ENCODE measurements around the gene ZBTB45. TPM values are rescaled to one million over a fixed set of nuclear protein-coding genes. Genes with fewer than 3 reads are reported as not detected.

ZBTB45 gene
- total and polyA plus RNA-seq, 2 experiments from 2014 or later, result 5.4 to 21.6 TPM

DNA sequence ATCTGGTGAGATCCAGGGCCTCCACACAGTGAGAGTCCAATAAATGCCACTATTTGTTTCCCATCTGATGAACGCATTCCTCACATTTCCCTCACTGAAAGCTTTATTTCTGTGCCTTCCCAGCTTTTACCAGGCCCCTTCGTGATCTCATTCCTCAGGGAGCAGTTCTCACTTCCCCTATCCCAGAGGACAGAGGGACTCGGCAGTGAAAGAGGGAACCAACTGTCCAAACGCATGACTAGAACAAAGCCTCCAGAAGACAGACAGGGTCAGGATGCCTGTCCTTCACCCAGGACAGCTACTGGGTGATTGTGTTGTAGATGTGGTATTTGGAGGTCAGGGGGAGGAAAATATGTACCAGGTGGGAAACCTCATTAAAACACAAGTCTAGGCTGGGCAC is 2.0 kb upstream of the ZBTB45 start:
- Histone ChIP-seq H3K79me2 (peaks cover 22% of the 10 kb centered on the region), H3K27ac (peak overlapping the region; percentile 99), H3K4me3 (no peak overlapping the region), H3K9me3 (ENCODE audit: low read depth) (no peaks in the 10 kb centered on the region), H3K36me3 (replicated peaks; ENCODE audit: insufficient read depth, low read depth) (no peaks in the 10 kb centered on the region), H3K4me2 (peak overlapping the region; percentile 25), H3K9me2 (replicated peaks; ENCODE audit: insufficient read depth) (no peaks in the 10 kb centered on the region), H3K27me3 (no peaks in the 10 kb centered on the region), H2AFZ (peak overlapping the region; percentile 7), H3K4me1 (ENCODE audit: insufficient read depth) (peaks cover 18% of the 10 kb centered on the region), H4K20me1 (ENCODE audit: insufficient read depth, poor library complexity, severe bottlenecking) (peaks cover 5% of the 10 kb centered on the region)
- DNase-seq (ENCODE audit: low spot score), result no peak
- WGBS (ENCODE audit: low lambda C conversion rate, missing lambda C conversion rate), result 69% methylated on average over 4 of the region's 4 CpGs
- TF ChIP-seq EZH2phosphoT487 (IDR thresholded peaks at IDR 0.05; ENCODE audit: low read depth, severe bottlenecking, unreplicated experiment) (no peak), EZH2 (IDR thresholded peaks at IDR 0.05; ENCODE audit: borderline replicate concordance) (no peak)
- TF ChIP-seq, protein P1, sequence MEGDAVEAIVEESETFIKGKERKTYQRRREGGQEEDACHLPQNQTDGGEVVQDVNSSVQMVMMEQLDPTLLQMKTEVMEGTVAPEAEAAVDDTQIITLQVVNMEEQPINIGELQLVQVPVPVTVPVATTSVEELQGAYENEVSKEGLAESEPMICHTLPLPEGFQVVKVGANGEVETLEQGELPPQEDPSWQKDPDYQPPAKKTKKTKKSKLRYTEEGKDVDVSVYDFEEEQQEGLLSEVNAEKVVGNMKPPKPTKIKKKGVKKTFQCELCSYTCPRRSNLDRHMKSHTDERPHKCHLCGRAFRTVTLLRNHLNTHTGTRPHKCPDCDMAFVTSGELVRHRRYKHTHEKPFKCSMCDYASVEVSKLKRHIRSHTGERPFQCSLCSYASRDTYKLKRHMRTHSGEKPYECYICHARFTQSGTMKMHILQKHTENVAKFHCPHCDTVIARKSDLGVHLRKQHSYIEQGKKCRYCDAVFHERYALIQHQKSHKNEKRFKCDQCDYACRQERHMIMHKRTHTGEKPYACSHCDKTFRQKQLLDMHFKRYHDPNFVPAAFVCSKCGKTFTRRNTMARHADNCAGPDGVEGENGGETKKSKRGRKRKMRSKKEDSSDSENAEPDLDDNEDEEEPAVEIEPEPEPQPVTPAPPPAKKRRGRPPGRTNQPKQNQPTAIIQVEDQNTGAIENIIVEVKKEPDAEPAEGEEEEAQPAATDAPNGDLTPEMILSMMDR (IDR thresholded peaks at IDR 0.05; ENCODE audit: poor library complexity), result no peak

DNA sequence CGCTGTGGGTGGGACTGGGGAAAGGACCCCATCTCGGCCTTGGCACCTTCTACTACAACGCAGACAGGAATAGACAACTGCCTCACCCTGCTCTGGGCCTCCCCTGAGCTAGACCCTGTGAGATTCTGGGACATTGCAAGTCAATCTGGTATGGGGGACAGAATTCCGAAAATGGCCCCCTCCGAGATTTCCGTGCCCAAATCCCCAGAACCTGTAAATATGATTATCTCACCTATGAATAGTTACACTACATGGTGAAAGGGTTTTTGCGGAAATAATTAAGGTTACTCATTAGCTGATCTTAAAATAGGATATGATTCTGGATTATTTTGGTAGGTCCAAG is 618 bp upstream of the ZBTB45 start:
- peak overlapping the region; percentile 99 for H3K27ac ChIP-seq
- peak overlapping the region; percentile 74 for H2AFZ ChIP-seq
- DNase-seq (ENCODE audit: low spot score), result no peak
- peaks cover 5% of the 10 kb centered on the region for H4K20me1 ChIP-seq (ENCODE audit: insufficient read depth, poor library complexity, severe bottlenecking)
- TF ChIP-seq EZH2phosphoT487 (IDR thresholded peaks at IDR 0.05; ENCODE audit: low read depth, severe bottlenecking, unreplicated experiment), result no peak
- TF ChIP-seq EZH2 (IDR thresholded peaks at IDR 0.05; ENCODE audit: borderline replicate concordance), result no peak
- TF ChIP-seq, protein P1 (IDR thresholded peaks at IDR 0.05; ENCODE audit: poor library complexity), result no peak
- no peaks in the 10 kb centered on the region for H3K9me2 ChIP-seq (replicated peaks; ENCODE audit: insufficient read depth)
- H3K4me2 ChIP-seq, result peak overlapping the region; percentile 99
- peaks cover 36% of the 10 kb centered on the region for H3K79me2 ChIP-seq
- H3K4me3 ChIP-seq, result peak overlapping the region; percentile 90
- H3K27me3 ChIP-seq, result no peaks in the 10 kb centered on the region
- no peaks in the 10 kb centered on the region for H3K9me3 ChIP-seq (ENCODE audit: low read depth)
- no peaks in the 10 kb centered on the region for H3K36me3 ChIP-seq (replicated peaks; ENCODE audit: insufficient read depth, low read depth)
- H3K4me1 ChIP-seq (ENCODE audit: insufficient read depth), result peaks cover 18% of the 10 kb centered on the region
- WGBS (ENCODE audit: low lambda C conversion rate, missing lambda C conversion rate), result 32% methylated on average over 7 of the region's 7 CpGs

GRCh38 chr19:58519087-58519354 is 589 bp downstream of the ZBTB45 start:
- Histone ChIP-seq H3K27me3 (no peaks in the 10 kb centered on the region), H3K27ac (peak overlapping the region; percentile 99), H3K9me2 (replicated peaks; ENCODE audit: insufficient read depth) (no peaks in the 10 kb centered on the region), H3K9me3 (ENCODE audit: low read depth) (no peaks in the 10 kb centered on the region), H3K4me2 (peak overlapping the region; percentile 99), H3K36me3 (replicated peaks; ENCODE audit: insufficient read depth, low read depth) (no peaks in the 10 kb centered on the region), H2AFZ (peak overlapping the region; percentile 93), H3K4me1 (ENCODE audit: insufficient read depth) (peaks cover 26% of the 10 kb centered on the region), H3K79me2 (peaks cover 48% of the 10 kb centered on the region), H3K4me3 (peak overlapping the region; percentile 90), H4K20me1 (ENCODE audit: insufficient read depth, poor library complexity, severe bottlenecking) (peaks cover 5% of the 10 kb centered on the region)
- TF ChIP-seq, protein P1 (IDR thresholded peaks at IDR 0.05; ENCODE audit: poor library complexity), result peak; percentile 65
- TF ChIP-seq EZH2 (IDR thresholded peaks at IDR 0.05; ENCODE audit: borderline replicate concordance) (no peak), EZH2phosphoT487 (IDR thresholded peaks at IDR 0.05; ENCODE audit: low read depth, severe bottlenecking, unreplicated experiment) (no peak)
- WGBS (ENCODE audit: low lambda C conversion rate, missing lambda C conversion rate), result 0% methylated on average over 14 of the region's 14 CpGs
- DNase-seq (ENCODE audit: low spot score), result peak; percentile 90

Measured in hepatocyte (in vitro differentiated cells).